Mucosa of rectum (tissue), 2 donors: ENCODE data around the gene CEBPE.

Experiments used
- H3K27ac ChIP-seq, 2 donors: one replicate each; pipeline ENCODE4 v1.7.0; 2013; ENCODE audit warnings: inconsistent platforms in 2 of 2, low read depth in 2 of 2, low read length in 2 of 2
- H3K27me3 ChIP-seq, 2 donors: one replicate each; pipeline ENCODE4 v1.7.0; 2013; ENCODE audit warnings: low read length in 2 of 2; ENCODE audit not compliant: control insufficient read depth in 2 of 2, insufficient read depth in 2 of 2
- H3K36me3 ChIP-seq, 2 donors: one replicate each; pipeline ENCODE4 v1.7.0; 2013; ENCODE audit warnings: low read length in 2 of 2; ENCODE audit not compliant: control insufficient read depth in 2 of 2, insufficient read depth in 2 of 2
- H3K4me1 ChIP-seq, 2 donors: one replicate each; pipeline ENCODE4 v1.7.0; 2013; ENCODE audit warnings: low read length in 2 of 2, mild to moderate bottlenecking in 1 of 2; ENCODE audit not compliant: control insufficient read depth in 2 of 2, insufficient read depth in 2 of 2
- H3K4me3 ChIP-seq, 2 donors: one replicate each; pipeline ENCODE4 v1.7.0; 2013; ENCODE audit warnings: low read length in 2 of 2
- H3K9ac ChIP-seq, 2 donors: one replicate each; pipeline ENCODE4 v1.7.0; 2013; ENCODE audit warnings: low read length in 2 of 2, low read depth in 1 of 2, mild to moderate bottlenecking in 1 of 2
- H3K9me3 ChIP-seq, 2 donors: one replicate each; pipeline ENCODE4 v1.7.0; 2013; ENCODE audit warnings: low read length in 2 of 2; ENCODE audit not compliant: control insufficient read depth in 2 of 2
- donor health status: healthy.
- donor health status: Normal muscosa, but diverticular disease.

CEBPE gene

GRCh38 chr14:23145794-23146350 lies 26.8 kb upstream of the CEBPE start:
- Histone ChIP-seq H3K27ac (no peak overlapping the region), H3K27me3 (peaks cover 0 to 4% of the 10 kb centered on the region in 2 donors), H3K4me1 (no peaks in the 10 kb centered on the region), H3K9me3 (no peaks in the 10 kb centered on the region), H3K4me3 (no peak overlapping the region), H3K36me3 (no peaks in the 10 kb centered on the region), H3K9ac (no peak overlapping the region)

DNA sequence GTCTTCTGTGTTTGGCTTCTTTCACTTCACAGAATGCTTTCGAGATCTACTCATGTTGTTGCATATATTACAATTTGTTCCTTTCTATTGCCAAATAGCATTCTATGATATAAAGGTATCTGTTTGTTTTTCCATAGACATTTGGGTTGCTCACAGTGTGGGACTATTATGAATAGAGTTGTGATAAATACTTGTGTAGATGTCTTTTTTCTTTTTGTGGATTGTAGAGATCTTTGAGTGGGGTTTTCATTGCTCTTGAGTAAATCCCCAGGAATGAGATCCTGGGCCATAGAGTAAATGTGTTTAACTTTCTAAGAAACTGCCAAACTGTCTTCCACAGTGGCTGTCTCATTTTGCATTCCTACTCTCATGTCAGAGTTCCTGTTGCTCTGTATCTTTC lies 24.9 kb upstream of the CEBPE start:
- Histone ChIP-seq H3K9me3 (no peaks in the 10 kb centered on the region), H3K4me1 (no peaks in the 10 kb centered on the region), H3K4me3 (no peak overlapping the region), H3K27me3 (peaks cover 0 to 4% of the 10 kb centered on the region in 2 donors), H3K36me3 (peaks cover 0 to 4% of the 10 kb centered on the region in 2 donors), H3K9ac (no peak overlapping the region), H3K27ac (no peak overlapping the region)

DNA sequence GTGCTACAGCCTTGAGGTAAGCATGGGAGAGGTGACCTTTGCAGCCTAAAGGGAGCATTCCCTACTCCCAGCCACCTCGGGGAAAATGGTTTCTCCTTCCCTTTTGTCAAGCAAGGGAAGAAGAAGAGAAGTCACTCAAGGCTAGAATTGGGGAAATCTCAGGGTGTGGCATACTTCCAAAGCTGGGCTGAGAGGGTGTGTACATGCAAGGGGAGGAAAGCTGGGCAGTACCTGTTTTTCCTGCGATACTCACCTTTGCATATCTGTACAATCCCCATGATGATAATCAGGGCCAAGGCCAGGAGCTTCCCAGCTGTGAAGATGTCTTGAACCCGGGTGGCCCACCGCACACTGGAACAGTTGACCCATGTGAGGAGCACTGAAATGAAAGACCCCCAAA lies 23.8 kb upstream of the CEBPE start:
- H3K27ac ChIP-seq = no peak overlapping the region
- H3K27me3 ChIP-seq = peaks cover 0 to 4% of the 10 kb centered on the region in 2 donors
- H3K4me1 ChIP-seq = no peaks in the 10 kb centered on the region
- H3K9ac ChIP-seq = no peak overlapping the region
- H3K4me3 ChIP-seq = no peak overlapping the region
- no peaks in the 10 kb centered on the region for H3K9me3 ChIP-seq
- peaks cover 0 to 4% of the 10 kb centered on the region in 2 donors for H3K36me3 ChIP-seq

GRCh38 chr14:23141706-23142444 lies 22.8 kb upstream of the CEBPE start:
- Histone ChIP-seq H3K27ac (no peak overlapping the region), H3K27me3 (peaks cover 0 to 4% of the 10 kb centered on the region in 2 donors), H3K36me3 (peaks cover 0 to 4% of the 10 kb centered on the region in 2 donors), H3K9ac (no peak overlapping the region), H3K9me3 (no peaks in the 10 kb centered on the region), H3K4me1 (no peaks in the 10 kb centered on the region), H3K4me3 (no peak overlapping the region)

- no peak overlapping the region for H3K4me3 ChIP-seq
- no peaks in the 10 kb centered on the region for H3K9me3 ChIP-seq
- no peaks in the 10 kb centered on the region for H3K4me1 ChIP-seq
- peaks cover 0 to 14% of the 10 kb centered on the region in 2 donors for H3K36me3 ChIP-seq
- H3K27ac ChIP-seq = no peak overlapping the region
- H3K9ac ChIP-seq = no peak overlapping the region
- H3K27me3 ChIP-seq = peaks cover 0 to 4% of the 10 kb centered on the region in 2 donors
Measured at GRCh38 chr14:23140371-23140770, 21.3 kb upstream of the CEBPE start.

GRCh38 chr14:23139874-23140273 lies 20.8 kb upstream of the CEBPE start:
- H3K9me3 ChIP-seq = no peaks in the 10 kb centered on the region
- H3K4me3 ChIP-seq = no peak overlapping the region
- H3K27me3 ChIP-seq = peaks cover 0 to 4% of the 10 kb centered on the region in 2 donors
- no peak overlapping the region for H3K9ac ChIP-seq
- H3K36me3 ChIP-seq = peaks cover 0 to 14% of the 10 kb centered on the region in 2 donors
- no peaks in the 10 kb centered on the region for H3K4me1 ChIP-seq
- H3K27ac ChIP-seq = no peak overlapping the region

GRCh38 chr14:23137813-23138535 lies 18.9 kb upstream of the CEBPE start:
- Histone ChIP-seq H3K27ac (no peak overlapping the region), H3K36me3 (peaks cover 0 to 14% of the 10 kb centered on the region in 2 donors)

DNA sequence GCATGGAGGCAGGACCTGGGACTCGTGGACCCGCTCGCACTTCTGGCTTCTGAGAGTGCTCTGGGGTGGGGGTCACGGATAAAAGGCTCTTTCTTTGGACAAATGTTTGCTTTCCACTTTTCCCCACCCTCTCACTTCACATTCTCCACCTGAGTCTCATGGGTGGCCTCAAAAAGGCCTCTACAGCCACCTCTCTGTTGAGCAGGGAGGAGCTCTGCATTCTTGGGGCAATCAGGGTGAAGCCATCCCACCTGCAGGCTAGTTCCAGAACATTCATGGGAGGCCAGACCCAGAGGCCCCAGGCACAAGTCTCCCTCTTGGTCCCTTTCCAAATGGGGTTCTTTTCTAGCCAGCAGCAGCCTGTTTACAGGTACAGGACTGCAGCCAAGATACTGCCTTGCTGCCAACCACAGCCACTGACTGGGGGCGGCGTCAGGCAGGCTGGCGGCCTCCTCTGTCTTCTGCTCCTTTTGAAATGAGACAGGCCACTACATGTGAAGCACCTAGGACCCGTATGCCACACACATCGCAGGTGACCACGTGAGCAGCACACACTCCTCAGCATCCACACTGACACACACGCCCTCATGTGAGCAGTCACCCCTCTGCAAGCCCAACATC lies 18.2 kb upstream of the CEBPE start:
- Histone ChIP-seq H3K9me3 (no peaks in the 10 kb centered on the region), H3K4me3 (no peak overlapping the region), H3K27me3 (no peaks in the 10 kb centered on the region), H3K27ac (no peak overlapping the region), H3K9ac (no peak overlapping the region), H3K36me3 (peaks cover 0 to 14% of the 10 kb centered on the region in 2 donors), H3K4me1 (no peaks in the 10 kb centered on the region)

More at GRCh38 chr14:23137813-23138535, 18.9 kb upstream of the CEBPE start:
- Histone ChIP-seq H3K4me1 (no peaks in the 10 kb centered on the region), H3K9me3 (no peaks in the 10 kb centered on the region), H3K27me3 (peaks cover 0 to under 1% of the 10 kb centered on the region in 2 donors), H3K9ac (no peak overlapping the region), H3K4me3 (no peak overlapping the region)

DNA sequence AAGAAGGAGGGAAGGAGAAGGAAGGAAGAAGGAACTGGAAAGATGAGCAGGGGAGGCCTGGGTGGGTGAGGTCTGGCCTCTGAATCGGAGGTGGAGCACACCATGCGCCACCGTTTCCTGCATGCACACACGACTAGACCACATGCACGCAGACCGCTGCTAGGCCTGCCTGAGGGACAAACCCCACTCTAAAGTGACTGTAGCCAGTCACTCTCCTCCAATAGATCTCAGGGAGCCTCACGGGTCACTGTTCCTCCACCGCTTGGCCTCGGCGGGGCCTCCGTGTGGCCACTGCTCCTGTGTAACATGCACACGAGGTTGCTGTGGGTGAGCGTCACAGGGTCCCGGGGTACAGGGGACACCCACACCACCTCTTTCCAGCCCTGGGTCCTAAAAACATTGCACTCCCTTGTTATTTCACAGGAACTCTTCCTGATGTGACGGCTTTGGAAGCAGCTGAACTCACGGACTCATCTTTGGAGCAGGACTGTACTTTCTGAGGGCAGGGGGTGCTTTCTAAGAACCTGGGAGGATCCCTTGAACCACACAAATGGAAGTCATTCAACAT lies 17.6 kb upstream of the CEBPE start:
- Histone ChIP-seq H3K27ac (no peak overlapping the region), H3K36me3 (peaks cover 0 to 14% of the 10 kb centered on the region in 2 donors)

More for the DNA sequence above, 17.6 kb upstream of the CEBPE start:
- Histone ChIP-seq H3K4me1 (no peaks in the 10 kb centered on the region), H3K9me3 (no peaks in the 10 kb centered on the region), H3K9ac (no peak overlapping the region), H3K4me3 (no peak overlapping the region), H3K27me3 (no peaks in the 10 kb centered on the region)
